Measurements from ENCODE around the gene TLK2.

TLK2 gene

GRCh38 chr17:62615503-62615902 is 136.9 kb downstream of the TLK2 start:
- ATAC-seq, result no peak
- H3K4me1 Mint-ChIP-seq, result peaks cover 7% of the 10 kb centered on the region
- no peak overlapping the region for H3K27ac Mint-ChIP-seq
- H3K9me3 Mint-ChIP-seq, result no peaks in the 10 kb centered on the region
- no peak for DNase-seq
- H3K27me3 Mint-ChIP-seq, result no peaks in the 10 kb centered on the region
- H3K4me3 Mint-ChIP-seq, result no peak overlapping the region
- H3K36me3 Mint-ChIP-seq (ENCODE audit: low read depth), result peaks cover 24% of the 10 kb centered on the region

DNA sequence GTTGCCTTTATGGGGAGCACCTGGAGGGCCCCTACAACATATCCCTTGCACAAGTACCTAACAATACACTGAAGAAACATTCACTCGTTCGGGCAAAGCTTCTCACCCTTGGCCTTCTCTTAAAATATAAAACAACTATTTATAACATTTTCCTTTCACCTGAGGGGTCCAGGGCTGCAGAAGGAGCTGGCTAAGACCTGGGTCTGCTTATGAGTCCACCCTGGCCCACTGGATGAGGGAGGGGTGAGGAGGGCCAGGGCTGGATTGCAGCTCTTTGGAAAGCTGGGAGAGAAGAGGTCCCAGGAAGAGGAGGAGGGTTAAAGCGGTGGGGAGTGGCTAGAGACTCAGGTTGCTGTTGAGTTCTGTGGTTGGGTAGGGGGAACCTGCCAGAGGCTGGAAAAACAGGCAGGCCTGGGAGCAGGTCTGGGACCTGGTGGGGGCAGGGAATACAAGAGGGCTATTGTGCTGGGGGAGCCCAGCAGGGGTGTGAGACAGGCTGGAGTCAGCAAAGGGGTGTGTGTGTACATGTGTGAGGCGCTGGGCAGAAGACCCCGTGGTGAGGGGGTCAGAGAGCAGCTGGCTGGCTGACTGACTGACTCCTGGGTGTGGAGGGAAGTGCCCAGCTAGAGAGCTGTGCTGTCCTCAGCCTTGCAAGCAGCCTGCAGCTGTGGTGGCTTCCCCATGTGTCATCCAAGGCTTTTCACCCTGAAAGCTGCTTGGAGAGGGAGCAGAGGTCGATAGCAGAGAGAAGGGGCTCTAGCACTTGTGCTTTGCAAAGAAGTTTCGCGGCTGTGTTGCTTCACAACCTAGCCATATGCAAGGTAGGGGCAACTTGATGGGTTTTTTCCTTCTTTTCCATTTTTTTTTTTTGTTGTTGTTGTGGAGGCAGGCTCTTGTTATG is 138.6 kb downstream of the TLK2 start:
- no peak overlapping the region for H3K4me3 Mint-ChIP-seq
- ATAC-seq (no peak), DNase-seq (no peak)
- H3K9me3 Mint-ChIP-seq, result no peaks in the 10 kb centered on the region
- no peaks in the 10 kb centered on the region for H3K4me1 Mint-ChIP-seq
- H3K36me3 Mint-ChIP-seq (ENCODE audit: low read depth), result peaks cover 11% of the 10 kb centered on the region
- H3K27ac Mint-ChIP-seq, result no peak overlapping the region
- no peaks in the 10 kb centered on the region for H3K27me3 Mint-ChIP-seq

GRCh38 chr17:62617894-62618472 is 139.4 kb downstream of the TLK2 start:
- DNase-seq, result no peak
- Mint-ChIP-seq H3K4me3 (no peak overlapping the region), H3K9me3 (no peaks in the 10 kb centered on the region), H3K4me1 (no peaks in the 10 kb centered on the region), H3K27me3 (no peaks in the 10 kb centered on the region), H3K36me3 (ENCODE audit: low read depth) (peaks cover 12% of the 10 kb centered on the region), H3K27ac (no peak overlapping the region)
- no peak for ATAC-seq

DNA sequence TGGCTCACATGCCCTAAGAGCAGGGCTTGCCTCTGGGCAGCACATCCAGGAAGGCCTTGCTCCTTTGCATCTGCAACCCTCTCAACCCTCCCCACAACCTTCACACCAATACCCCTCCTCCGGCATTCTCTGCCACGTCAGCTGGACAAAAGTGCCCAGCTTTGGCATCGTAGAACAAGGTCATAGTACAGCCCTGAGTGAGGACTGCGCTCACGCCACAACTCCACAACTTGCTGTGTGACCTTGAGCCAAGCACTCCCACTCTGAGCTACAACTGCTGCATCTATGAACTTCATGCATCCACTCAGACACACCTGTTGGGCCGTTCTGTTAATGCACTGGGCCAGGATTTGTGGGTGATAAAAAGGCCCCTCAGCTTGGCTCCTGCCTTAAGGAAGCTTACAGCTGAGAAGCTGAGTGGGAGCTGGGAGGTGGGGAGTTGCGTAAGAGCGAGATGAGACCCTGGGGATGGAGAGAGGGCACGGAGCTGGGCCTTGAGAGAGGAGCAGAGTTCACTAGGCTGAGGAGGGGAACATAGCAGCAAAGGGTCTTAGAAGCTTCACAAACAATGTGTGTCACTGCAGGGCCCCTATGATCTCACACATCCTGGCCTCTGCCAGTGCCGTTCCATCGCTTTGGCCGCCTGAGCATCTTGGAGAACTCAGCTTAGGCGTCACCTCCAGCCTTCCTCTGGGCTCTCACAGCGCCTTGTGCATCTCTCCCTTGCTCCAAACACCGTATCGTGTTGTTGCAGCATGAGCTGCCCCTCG is 140.2 kb downstream of the TLK2 start:
- Mint-ChIP-seq H3K27me3 (no peaks in the 10 kb centered on the region), H3K9me3 (no peaks in the 10 kb centered on the region), H3K36me3 (ENCODE audit: low read depth) (peaks cover 12% of the 10 kb centered on the region), H3K4me1 (no peaks in the 10 kb centered on the region), H3K27ac (no peak overlapping the region), H3K4me3 (no peak overlapping the region)
- no peak for ATAC-seq
- no peak for DNase-seq

- Mint-ChIP-seq H3K27ac (no peak overlapping the region), H3K36me3 (ENCODE audit: low read depth) (peaks cover 10% of the 10 kb centered on the region), H3K4me1 (no peaks in the 10 kb centered on the region), H3K9me3 (no peaks in the 10 kb centered on the region), H3K27me3 (no peaks in the 10 kb centered on the region), H3K4me3 (no peak overlapping the region)
- DNase-seq (no peak), ATAC-seq (no peak)
These were observed 141.0 kb downstream of the TLK2 start for GRCh38 chr17:62619417-62620155.

DNA sequence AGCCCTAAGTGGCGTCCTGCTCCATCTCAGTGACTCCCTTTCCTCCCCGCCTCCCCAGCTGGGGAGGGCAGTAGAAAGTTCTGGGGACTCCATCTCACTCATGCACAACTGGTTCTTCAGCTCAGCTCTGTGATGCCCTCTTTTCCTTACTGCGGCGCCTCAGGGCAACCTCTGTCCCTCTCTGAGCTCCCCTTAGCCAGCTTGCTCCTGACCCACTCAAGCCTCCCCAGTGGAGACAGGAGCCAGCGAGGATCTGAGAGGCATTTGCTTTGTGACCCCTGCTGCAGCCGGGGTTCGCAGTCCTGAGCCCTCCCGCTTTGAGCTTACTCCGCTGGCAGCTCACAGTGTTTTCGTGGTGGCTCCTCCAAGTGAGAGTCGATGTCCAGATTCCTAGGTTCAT is 142.6 kb downstream of the TLK2 start:
- H3K27me3 Mint-ChIP-seq, result no peaks in the 10 kb centered on the region
- no peaks in the 10 kb centered on the region for H3K4me1 Mint-ChIP-seq
- DNase-seq (no peak), ATAC-seq (no peak)
- H3K36me3 Mint-ChIP-seq (ENCODE audit: low read depth), result peaks cover 4% of the 10 kb centered on the region
- H3K4me3 Mint-ChIP-seq, result no peak overlapping the region
- H3K27ac Mint-ChIP-seq, result no peak overlapping the region
- no peaks in the 10 kb centered on the region for H3K9me3 Mint-ChIP-seq

- Mint-ChIP-seq H3K27me3 (peaks cover 14% of the 10 kb centered on the region), H3K27ac (no peak overlapping the region), H3K4me3 (no peak overlapping the region), H3K4me1 (peaks cover 12% of the 10 kb centered on the region), H3K9me3 (no peaks in the 10 kb centered on the region), H3K36me3 (ENCODE audit: low read depth) (peaks cover 4% of the 10 kb centered on the region)
- ATAC-seq (no peak), DNase-seq (no peak)
These were observed 146.7 kb downstream of the TLK2 start for GRCh38 chr17:62625184-62625869.

GRCh38 chr17:62625870-62626200 is 147.2 kb downstream of the TLK2 start:
- Mint-ChIP-seq H3K9me3 (no peaks in the 10 kb centered on the region), H3K4me1 (peaks cover 12% of the 10 kb centered on the region), H3K36me3 (ENCODE audit: low read depth) (peaks cover 4% of the 10 kb centered on the region), H3K4me3 (no peak overlapping the region), H3K27me3 (peaks cover 14% of the 10 kb centered on the region), H3K27ac (no peak overlapping the region)
- DNase-seq (no peak), ATAC-seq (no peak)

DNA sequence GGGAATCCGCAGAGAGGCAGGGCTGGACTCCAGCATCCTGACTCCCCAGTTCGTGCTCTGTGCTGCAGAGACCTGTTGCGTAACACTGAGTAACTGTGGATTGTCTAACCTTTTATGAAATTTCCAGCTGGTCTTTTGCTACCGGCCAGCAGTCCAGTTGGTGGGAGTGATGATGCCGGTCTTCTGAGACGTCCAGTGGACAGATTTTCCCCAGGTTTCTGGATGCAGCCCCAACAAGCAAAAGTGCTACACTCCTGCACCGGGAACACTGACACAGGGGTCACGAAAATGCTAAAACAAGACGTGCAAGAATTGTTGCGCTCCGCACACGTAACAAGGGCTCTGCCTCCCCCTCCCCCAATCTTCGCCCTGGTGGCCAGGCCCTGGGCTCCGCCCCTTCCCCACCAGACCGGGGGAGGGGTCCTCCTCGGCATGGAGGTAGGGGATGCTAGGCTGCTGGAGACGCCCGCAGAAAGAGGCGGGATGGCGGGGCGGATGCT is 148.1 kb downstream of the TLK2 start:
- H3K4me1 Mint-ChIP-seq, result peaks cover 12% of the 10 kb centered on the region
- H3K36me3 Mint-ChIP-seq (ENCODE audit: low read depth), result peaks cover 4% of the 10 kb centered on the region
- H3K27me3 Mint-ChIP-seq, result peaks cover 14% of the 10 kb centered on the region
- ATAC-seq (no peak), DNase-seq (peak; percentile 16)
- no peak overlapping the region for H3K27ac Mint-ChIP-seq
- H3K9me3 Mint-ChIP-seq, result no peaks in the 10 kb centered on the region
- H3K4me3 Mint-ChIP-seq, result peak overlapping the region; percentile 72

DNA sequence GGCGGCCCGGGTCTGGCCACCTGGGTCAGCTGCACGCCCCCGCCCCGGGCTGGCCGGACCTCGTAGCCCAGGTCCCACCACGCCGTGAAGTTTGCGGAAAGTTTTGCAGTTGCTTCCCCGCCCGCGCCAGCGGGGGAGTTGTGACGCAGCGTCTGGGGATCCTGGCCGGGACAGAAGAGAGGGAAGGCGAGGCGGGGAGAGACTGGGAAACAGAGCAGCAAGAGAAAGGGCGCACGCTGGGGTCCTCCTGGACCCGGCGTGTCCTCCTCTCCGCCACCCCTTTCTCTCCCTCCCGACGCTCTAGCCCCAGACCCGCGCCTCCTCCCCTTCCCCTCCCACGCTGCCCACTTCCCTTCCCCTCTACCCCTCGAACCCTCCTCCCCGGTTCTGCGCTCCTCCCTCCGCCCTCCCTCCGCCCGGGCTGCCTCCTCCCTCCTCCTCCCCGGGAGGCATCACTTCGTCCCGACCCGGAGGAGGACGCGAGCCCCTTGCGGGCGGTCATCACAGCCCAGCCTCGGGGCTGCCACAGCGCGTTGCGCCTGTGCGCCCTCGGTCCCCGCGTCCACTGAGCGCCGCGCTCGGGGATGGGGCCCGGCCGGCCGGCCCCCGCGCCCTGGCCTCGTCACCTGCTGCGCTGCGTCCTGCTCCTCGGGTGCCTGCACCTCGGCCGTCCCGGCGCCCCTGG is 148.7 kb downstream of the TLK2 start, which contains the start of gene MRC2:
TSS of gene MRC2 (plus strand) at position 452 of the 685 bp plus-strand sequence. CDS start at position 585, 133 bp downstream.
- DNase-seq (peak; percentile 58), ATAC-seq (peak; percentile 67)
- Mint-ChIP-seq H3K27me3 (peaks cover 15% of the 10 kb centered on the region), H3K9me3 (no peaks in the 10 kb centered on the region), H3K4me3 (peak within 1 kb of the TSS; percentile 86), H3K4me1 (peaks cover 12% of the 10 kb centered on the region), H3K27ac (peak within 1 kb of the TSS; percentile 83), H3K36me3 (ENCODE audit: low read depth) (peaks cover 4% of the 10 kb centered on the region)

DNA sequence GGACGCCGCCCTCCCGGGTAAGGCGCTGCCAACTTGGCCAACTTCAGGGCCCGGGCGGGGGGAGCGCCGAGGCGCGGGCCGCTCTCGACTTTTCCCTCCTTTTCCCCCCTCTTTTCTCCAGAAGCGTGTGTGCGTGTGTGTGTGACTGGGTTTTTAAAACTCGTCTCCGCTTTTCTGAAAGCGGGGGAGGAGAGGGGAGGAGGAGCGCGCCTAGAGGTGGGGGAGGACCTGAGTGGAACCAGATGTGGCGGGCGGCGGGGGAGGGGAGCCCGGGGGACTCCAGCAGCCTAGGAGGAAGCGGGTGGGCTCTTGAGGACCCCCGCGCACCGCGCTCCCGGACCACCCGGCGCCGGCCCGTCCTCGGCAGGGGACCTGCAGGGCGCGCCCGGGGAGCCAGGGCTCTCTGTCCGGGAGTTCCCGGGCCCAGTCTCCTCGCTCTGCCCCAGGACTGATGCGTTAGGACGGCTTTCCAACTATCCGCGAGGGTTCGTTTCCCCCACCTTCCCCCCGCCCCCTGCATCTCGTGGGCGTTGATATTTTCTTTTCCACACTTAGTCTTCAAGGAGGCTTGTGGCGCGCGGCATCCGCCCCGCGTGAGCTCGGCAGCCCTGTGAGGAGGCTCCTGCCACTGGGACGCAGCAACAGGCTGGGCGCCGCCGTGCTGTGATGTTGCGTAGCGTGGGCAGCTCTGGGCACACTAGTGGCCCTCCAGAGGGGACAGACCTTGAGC is 149.4 kb downstream of the TLK2 start:
- Mint-ChIP-seq H3K36me3 (ENCODE audit: low read depth) (peaks cover 3% of the 10 kb centered on the region), H3K27me3 (peaks cover 17% of the 10 kb centered on the region), H3K4me1 (peaks cover 12% of the 10 kb centered on the region), H3K9me3 (no peaks in the 10 kb centered on the region), H3K4me3 (peak overlapping the region; percentile 86), H3K27ac (peak overlapping the region; percentile 83)
- DNase-seq (peak; percentile 45), ATAC-seq (peak; percentile 38)

GRCh38 chr17:62628831-62629555 is 150.4 kb downstream of the TLK2 start:
- peaks cover 17% of the 10 kb centered on the region for H3K27me3 Mint-ChIP-seq
- ATAC-seq (no peak), DNase-seq (no peak)
- peaks cover 12% of the 10 kb centered on the region for H3K4me1 Mint-ChIP-seq
- H3K27ac Mint-ChIP-seq, result peak overlapping the region; percentile 83
- peaks cover 3% of the 10 kb centered on the region for H3K36me3 Mint-ChIP-seq (ENCODE audit: low read depth)
- peak overlapping the region; percentile 86 for H3K4me3 Mint-ChIP-seq
- H3K9me3 Mint-ChIP-seq, result no peaks in the 10 kb centered on the region
